DOHH2 (cell line): ENCODE results near the gene ARHGEF1.

Experiments used
- EZH2phosphoT487 ChIP-seq: fragments of 200-600 bp; sonication (generic); IDR thresholded peaks from 2 replicates; pipeline ENCODE4 v1.6.1; 2017; ENCODE audit warnings: borderline replicate concordance, mild to moderate bottlenecking, antibody characterized with exemption, low read length, moderate library complexity, mixed read lengths
- TF ChIP-seq, protein P1 (sequence below): fragments of 200-600 bp; sonication (generic); IDR thresholded peaks from one replicate; pipeline ENCODE4 v1.5.1; 2014; ENCODE audit warnings: antibody characterized with exemption, mild to moderate bottlenecking, low read depth, low read length; ENCODE audit not compliant: poor library complexity, severe bottlenecking

DNA sequence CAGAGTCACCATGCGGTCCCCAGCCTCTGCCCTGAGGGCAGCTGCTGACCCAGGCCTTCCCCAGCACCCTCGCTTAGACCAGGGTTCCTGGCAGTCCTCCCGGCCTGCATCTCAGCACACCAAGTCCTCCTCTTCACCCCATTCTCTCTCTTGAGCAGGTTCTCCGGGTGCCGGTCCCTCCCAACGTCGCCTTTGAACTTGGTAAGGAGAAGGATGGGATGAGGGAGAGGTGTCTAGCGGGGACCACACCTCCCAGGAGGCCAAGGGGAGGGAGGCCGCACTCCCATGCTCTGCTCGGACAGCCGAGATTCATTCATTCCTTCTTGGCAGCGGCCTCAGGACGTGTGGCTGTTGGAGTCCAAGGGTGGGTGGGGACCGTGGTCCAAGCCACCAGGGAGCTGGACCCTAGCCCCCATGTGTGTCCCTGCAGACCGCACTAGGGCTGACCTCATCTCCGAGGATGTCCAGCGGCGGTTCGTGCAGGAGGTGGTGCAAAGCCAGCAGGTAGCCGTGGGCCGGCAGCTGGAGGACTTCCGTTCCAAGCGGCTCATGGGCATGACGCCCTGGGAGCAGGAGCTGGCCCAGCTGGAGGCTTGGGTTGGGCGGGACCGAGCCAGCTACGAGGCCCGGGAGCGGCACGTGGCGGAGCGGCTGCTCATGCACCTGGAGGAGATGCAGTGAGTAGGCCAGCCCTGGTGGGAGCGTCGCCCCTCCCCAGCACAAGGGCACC, 9.4 kb downstream of the ARHGEF1 start:
- TF ChIP-seq, protein P1, sequence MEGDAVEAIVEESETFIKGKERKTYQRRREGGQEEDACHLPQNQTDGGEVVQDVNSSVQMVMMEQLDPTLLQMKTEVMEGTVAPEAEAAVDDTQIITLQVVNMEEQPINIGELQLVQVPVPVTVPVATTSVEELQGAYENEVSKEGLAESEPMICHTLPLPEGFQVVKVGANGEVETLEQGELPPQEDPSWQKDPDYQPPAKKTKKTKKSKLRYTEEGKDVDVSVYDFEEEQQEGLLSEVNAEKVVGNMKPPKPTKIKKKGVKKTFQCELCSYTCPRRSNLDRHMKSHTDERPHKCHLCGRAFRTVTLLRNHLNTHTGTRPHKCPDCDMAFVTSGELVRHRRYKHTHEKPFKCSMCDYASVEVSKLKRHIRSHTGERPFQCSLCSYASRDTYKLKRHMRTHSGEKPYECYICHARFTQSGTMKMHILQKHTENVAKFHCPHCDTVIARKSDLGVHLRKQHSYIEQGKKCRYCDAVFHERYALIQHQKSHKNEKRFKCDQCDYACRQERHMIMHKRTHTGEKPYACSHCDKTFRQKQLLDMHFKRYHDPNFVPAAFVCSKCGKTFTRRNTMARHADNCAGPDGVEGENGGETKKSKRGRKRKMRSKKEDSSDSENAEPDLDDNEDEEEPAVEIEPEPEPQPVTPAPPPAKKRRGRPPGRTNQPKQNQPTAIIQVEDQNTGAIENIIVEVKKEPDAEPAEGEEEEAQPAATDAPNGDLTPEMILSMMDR = no peak
- TF ChIP-seq EZH2phosphoT487 = no peak
